SK-N-SH treated with all-trans-retinoic acid at 6 μM for 48 hours (cell line): ENCODE data around the gene PRSS58.
A peak's percentile ranks its signal among the peaks of the same experiment; 100 is the strongest.

Source experiments
- ATAC-seq: fragments of 200-7000 bp; cut with Tn5 transposase; 3 replicates; pipeline ENCODE4 v1.9.1; 2020; ENCODE audit warnings: mild to moderate bottlenecking, moderate library complexity
- ARNTL ChIP-seq: fragments of 450-650 bp; formaldehyde crosslinking; IDR thresholded peaks from 2 replicates; pipeline ENCODE4 v1.5.0; 2020; ENCODE audit warnings: low read depth, mild to moderate bottlenecking, moderate library complexity, borderline replicate concordance
- BACH2 ChIP-seq: fragments of 250-450 bp; sonication (Bioruptor Pico); IDR thresholded peaks from 2 replicates; pipeline ENCODE4 v1.9.0; 2021; ENCODE audit warnings: mild to moderate bottlenecking, borderline replicate concordance
- CREB5 ChIP-seq: fragments of 250-450 bp; sonication (Bioruptor Pico); IDR thresholded peaks from 2 replicates; pipeline ENCODE4 v1.5.1; 2020; ENCODE audit warnings: low read depth, mild to moderate bottlenecking, moderate library complexity
- CSDC2 ChIP-seq: fragments of 250-450 bp; sonication (Bioruptor Pico); IDR thresholded peaks from 2 replicates; pipeline ENCODE4 v1.5.0; 2020; ENCODE audit warnings: mild to moderate bottlenecking, moderate library complexity
- CSRNP3 ChIP-seq: fragments of 250-450 bp; sonication (Bioruptor Pico); IDR thresholded peaks from 2 replicates; pipeline ENCODE4 v1.5.1; 2021; ENCODE audit warnings: mild to moderate bottlenecking, moderate library complexity
- ESRRG ChIP-seq: fragments of 250-450 bp; sonication (Bioruptor Pico); IDR thresholded peaks from 2 replicates; pipeline ENCODE4 v1.6.1; 2021; ENCODE audit warnings: mild to moderate bottlenecking
- ISL1 ChIP-seq: fragments of 250-450 bp; sonication (Bioruptor Pico); IDR thresholded peaks from 2 replicates; pipeline ENCODE4 v2.1.2; 2022; ENCODE audit warnings: mild to moderate bottlenecking, moderate library complexity
- OSR1 ChIP-seq: fragments of 250-450 bp; sonication (Bioruptor Pico); IDR thresholded peaks from 2 replicates; pipeline ENCODE4 v1.8.0; 2022; ENCODE audit warnings: moderate library complexity, mild to moderate bottlenecking, inconsistent platforms
- PATZ1 ChIP-seq: fragments of 250-450 bp; sonication (Bioruptor Pico); IDR thresholded peaks from 2 replicates; pipeline ENCODE4 v1.8.0; 2020; ENCODE audit warnings: mild to moderate bottlenecking, moderate library complexity, borderline replicate concordance
- POU6F1 ChIP-seq: fragments of 250-450 bp; sonication (Bioruptor Pico); IDR thresholded peaks from 2 replicates; pipeline ENCODE4 v1.8.0; 2021; ENCODE audit warnings: low read depth, mild to moderate bottlenecking, moderate library complexity, borderline replicate concordance
- PPARA ChIP-seq: fragments of 250-450 bp; sonication (Bioruptor Pico); IDR thresholded peaks from 2 replicates; pipeline ENCODE4 v1.5.0; 2020; ENCODE audit warnings: mild to moderate bottlenecking, borderline replicate concordance
- RARB ChIP-seq: fragments of 250-450 bp; sonication (Bioruptor Pico); IDR thresholded peaks from 2 replicates; pipeline ENCODE4 v1.8.0; 2021; ENCODE audit warnings: mild to moderate bottlenecking, moderate library complexity
- SNAI2 ChIP-seq: fragments of 250-450 bp; sonication (Bioruptor Pico); IDR thresholded peaks from 2 replicates; pipeline ENCODE4 v1.5.0; 2020; ENCODE audit warnings: mild to moderate bottlenecking, moderate library complexity
- TCF4 ChIP-seq: fragments of 250-450 bp; sonication (Bioruptor Pico); IDR thresholded peaks from 2 replicates; pipeline ENCODE4 v1.8.0; 2021; ENCODE audit warnings: mild to moderate bottlenecking, moderate library complexity, borderline replicate concordance
- TOX ChIP-seq: fragments of 250-450 bp; sonication (Bioruptor Pico); IDR thresholded peaks from 2 replicates; pipeline ENCODE4 v1.8.0; 2021; ENCODE audit warnings: mild to moderate bottlenecking, moderate library complexity, borderline replicate concordance
- TSHZ2 ChIP-seq: fragments of 250-450 bp; sonication (Bioruptor Pico); IDR thresholded peaks from 2 replicates; pipeline ENCODE4 v1.5.0; 2020; ENCODE audit warnings: mild to moderate bottlenecking, moderate library complexity
- ZC3H10 ChIP-seq: fragments of 250-450 bp; sonication (Bioruptor Pico); IDR thresholded peaks from 2 replicates; pipeline ENCODE4 v1.5.1; 2021; ENCODE audit warnings: mild to moderate bottlenecking, moderate library complexity
- ZFP3 ChIP-seq: fragments of 250-450 bp; sonication (Bioruptor Pico); IDR thresholded peaks from 2 replicates; pipeline ENCODE4 v1.5.0; 2020; ENCODE audit warnings: mild to moderate bottlenecking, moderate library complexity
- ZNF565 ChIP-seq: fragments of 450-650 bp; formaldehyde crosslinking; conservative IDR thresholded peaks from 2 replicates; pipeline ENCODE4 v1.5.0; 2020; ENCODE audit warnings: low read depth, mild to moderate bottlenecking, moderate library complexity
- ZNF70 ChIP-seq: fragments of 450-650 bp; formaldehyde crosslinking; IDR thresholded peaks from 2 replicates; pipeline ENCODE4 v1.5.0; 2020; ENCODE audit warnings: mild to moderate bottlenecking, moderate library complexity
- ZNF8 ChIP-seq: fragments of 450-650 bp; formaldehyde crosslinking; IDR thresholded peaks from 2 replicates; pipeline ENCODE4 v1.5.0; 2020; ENCODE audit warnings: mild to moderate bottlenecking, moderate library complexity

The PRSS58 gene

GRCh38 chr7:142275028-142275427 lies 17.2 kb upstream of the PRSS58 start:
- no peak for TF ChIP-seq TOX (CRISPR knock-in tag)
- no peak for TF ChIP-seq TSHZ2 (CRISPR knock-in tag)
- no peak for TF ChIP-seq BACH2 (CRISPR knock-in tag)
- TF ChIP-seq OSR1 (CRISPR knock-in tag): no peak
- TF ChIP-seq ZC3H10 (CRISPR knock-in tag): no peak
- no peak for TF ChIP-seq ZNF8
- TF ChIP-seq SNAI2 (CRISPR knock-in tag): no peak
- TF ChIP-seq TCF4 (CRISPR knock-in tag): no peak
- no peak for TF ChIP-seq CSRNP3
- TF ChIP-seq CSDC2 (CRISPR knock-in tag): no peak
- TF ChIP-seq ZNF565 (CRISPR knock-in tag): no peak
- no peak for TF ChIP-seq PPARA (CRISPR knock-in tag)
- no peak for TF ChIP-seq ESRRG (CRISPR knock-in tag)
- no peak for TF ChIP-seq ZNF70
- TF ChIP-seq PATZ1: no peak
- TF ChIP-seq CREB5 (CRISPR knock-in tag): no peak
- TF ChIP-seq ZFP3 (CRISPR knock-in tag): no peak
- no peak for TF ChIP-seq ISL1 (CRISPR knock-in tag)
- no peak for ATAC-seq

- ATAC-seq: no peak
- no peak for TF ChIP-seq TCF4 (CRISPR knock-in tag)
- no peak for TF ChIP-seq TOX (CRISPR knock-in tag)
- TF ChIP-seq OSR1 (CRISPR knock-in tag): no peak
- no peak for TF ChIP-seq ZNF8
- TF ChIP-seq CSRNP3: no peak
- no peak for TF ChIP-seq ESRRG (CRISPR knock-in tag)
- TF ChIP-seq ISL1 (CRISPR knock-in tag): no peak
Observed at GRCh38 chr7:142272841-142273240, 15.0 kb upstream of the PRSS58 start.

- peak; percentile 21; the same call in 1 of the 3 replicates for ATAC-seq
- TF ChIP-seq CSDC2 (CRISPR knock-in tag) (no peak), CREB5 (CRISPR knock-in tag) (no peak), ZFP3 (CRISPR knock-in tag) (no peak), ARNTL (CRISPR knock-in tag) (no peak), TCF4 (CRISPR knock-in tag) (no peak), ZNF8 (no peak), TOX (CRISPR knock-in tag) (no peak), ZC3H10 (CRISPR knock-in tag) (no peak), ZNF70 (no peak), CSRNP3 (no peak), BACH2 (CRISPR knock-in tag) (no peak), POU6F1 (no peak), ESRRG (CRISPR knock-in tag) (no peak), RARB (CRISPR knock-in tag) (no peak), OSR1 (CRISPR knock-in tag) (no peak), SNAI2 (CRISPR knock-in tag) (no peak), ISL1 (CRISPR knock-in tag) (no peak)
- TF ChIP-seq, all 23 proteins: peak for 0
Observed at GRCh38 chr7:142263598-142264380, 5.9 kb upstream of the PRSS58 start.
